Progenitor cell of endocrine pancreas (in vitro differentiated cells): ENCODE measurements around the gene RAI1. TPM values are rescaled to one million over a fixed set of nuclear protein-coding genes. Genes with fewer than 3 reads are reported as not detected.
A peak's percentile ranks its signal among the peaks of the same experiment; 100 is the strongest.

Experiments used
- DNase-seq: peaks from one replicate; pipeline ENCODE4 v3.0.0; 2021; ENCODE audit warnings: low spot score; ENCODE audit not compliant: unreplicated experiment
- H3K27ac Mint-ChIP-seq: 2 replicates; pipeline ENCODE4 v1.8.0; 2021; ENCODE audit warnings: mild to moderate bottlenecking, moderate library complexity, mixed read lengths
- H3K27me3 Mint-ChIP-seq: 2 replicates; pipeline ENCODE4 v1.8.0; 2021; ENCODE audit warnings: mixed read lengths
- H3K36me3 Mint-ChIP-seq: 2 replicates; pipeline ENCODE4 v1.8.0; 2022; ENCODE audit warnings: mixed read lengths; ENCODE audit not compliant: insufficient read depth
- H3K4me1 Mint-ChIP-seq: 2 replicates; pipeline ENCODE4 v1.8.0; 2021; ENCODE audit warnings: low read depth, mixed read lengths
- H3K4me3 Mint-ChIP-seq: 2 replicates; pipeline ENCODE4 v1.8.0; 2021; ENCODE audit warnings: low read depth, mild to moderate bottlenecking, moderate library complexity, mixed read lengths
- H3K9me3 Mint-ChIP-seq: 2 replicates; pipeline ENCODE4 v1.8.0; 2021; ENCODE audit warnings: low read depth, mixed read lengths
- CTCF ChIP-seq: fragments of 200-600 bp; sonication (generic); IDR thresholded peaks from one replicate; pipeline ENCODE4 v1.5.0; 2021; ENCODE audit warnings: antibody characterized with exemption, mild to moderate bottlenecking; ENCODE audit not compliant: unreplicated experiment
- total RNA-seq: library from RNA; stranded (reverse); gene quantifications from 2 replicates; pipeline ENCODE4 v1.2.1, GENCODE V29; 2021

RAI1 gene
- total RNA-seq, 1 donor from 2014 or later, result 75.0 TPM

- Mint-ChIP-seq H3K4me3 (no peak overlapping the region), H3K27me3 (no peaks in the 10 kb centered on the region), H3K36me3 (peaks cover 4% of the 10 kb centered on the region), H3K4me1 (peaks cover 25% of the 10 kb centered on the region), H3K27ac (no peak overlapping the region), H3K9me3 (peaks cover 11% of the 10 kb centered on the region)
- TF ChIP-seq CTCF, result peak; percentile 52
- DNase-seq, result no peak
Measured at GRCh38 chr17:17661834-17662385, 19.3 kb upstream of the RAI1 start.

- Mint-ChIP-seq H3K27ac (no peak overlapping the region), H3K27me3 (no peaks in the 10 kb centered on the region), H3K4me3 (no peak overlapping the region), H3K4me1 (peaks cover 30% of the 10 kb centered on the region), H3K9me3 (peaks cover 6% of the 10 kb centered on the region), H3K36me3 (no peaks in the 10 kb centered on the region)
- no peak for TF ChIP-seq CTCF
- DNase-seq, result peak; percentile 34
Measured at GRCh38 chr17:17663160-17664063, 17.8 kb upstream of the RAI1 start.

GRCh38 chr17:17664064-17664452 lies 17.2 kb upstream of the RAI1 start:
- peaks cover 31% of the 10 kb centered on the region for H3K4me1 Mint-ChIP-seq
- no peak overlapping the region for H3K4me3 Mint-ChIP-seq
- H3K27me3 Mint-ChIP-seq, result no peaks in the 10 kb centered on the region
- DNase-seq, result no peak
- no peaks in the 10 kb centered on the region for H3K36me3 Mint-ChIP-seq
- no peak for TF ChIP-seq CTCF
- no peak overlapping the region for H3K27ac Mint-ChIP-seq
- peaks cover 6% of the 10 kb centered on the region for H3K9me3 Mint-ChIP-seq

GRCh38 chr17:17665255-17665654 lies 16.0 kb upstream of the RAI1 start:
- Mint-ChIP-seq H3K27ac (no peak overlapping the region), H3K9me3 (no peaks in the 10 kb centered on the region), H3K27me3 (no peaks in the 10 kb centered on the region), H3K36me3 (no peaks in the 10 kb centered on the region), H3K4me1 (peaks cover 40% of the 10 kb centered on the region), H3K4me3 (no peak overlapping the region)
- no peak for DNase-seq
- no peak for TF ChIP-seq CTCF

GRCh38 chr17:17666111-17666714 lies 15.0 kb upstream of the RAI1 start:
- H3K27ac Mint-ChIP-seq, result no peak overlapping the region
- no peaks in the 10 kb centered on the region for H3K9me3 Mint-ChIP-seq
- peaks cover 44% of the 10 kb centered on the region for H3K4me1 Mint-ChIP-seq
- TF ChIP-seq CTCF, result no peak
- DNase-seq, result no peak
- H3K4me3 Mint-ChIP-seq, result no peak overlapping the region
- H3K36me3 Mint-ChIP-seq, result no peaks in the 10 kb centered on the region
- no peaks in the 10 kb centered on the region for H3K27me3 Mint-ChIP-seq
